GM12872 (cell line): ENCODE measurements around the gene HES5.

Experiments
- CTCF ChIP-seq: IDR thresholded peaks from 3 replicates; pipeline ENCODE4 v1.5.1; 2011; ENCODE audit warnings: low read depth, mild to moderate bottlenecking, low read length, moderate library complexity; ENCODE audit not compliant: insufficient read depth

HES5 gene

GRCh38 chr1:2538872-2539271 lies 8.8 kb upstream of the HES5 start:
- no peak for TF ChIP-seq CTCF

GRCh38 chr1:2538376-2538775 lies 8.3 kb upstream of the HES5 start:
- no peak for TF ChIP-seq CTCF

- TF ChIP-seq CTCF = no peak
Observed at GRCh38 chr1:2537784-2538115, 7.7 kb upstream of the HES5 start.

GRCh38 chr1:2535981-2536380 lies 5.9 kb upstream of the HES5 start:
- TF ChIP-seq CTCF = no peak

GRCh38 chr1:2535455-2535854 lies 5.4 kb upstream of the HES5 start:
- TF ChIP-seq CTCF = no peak

- no peak for TF ChIP-seq CTCF
Observed at GRCh38 chr1:2534687-2535441, 4.8 kb upstream of the HES5 start.

- no peak for TF ChIP-seq CTCF
Observed at GRCh38 chr1:2534315-2534686, 4.2 kb upstream of the HES5 start.
